PC-9 (cell line): Measurements from ENCODE around the gene NACA. TPM values are rescaled to one million over a fixed set of nuclear protein-coding genes. Genes with fewer than 3 reads are reported as not detected.
"Not testable (repeated sequence)": the region's sequence is repeated elsewhere in the genome, so short reads cannot be mapped to it uniquely, and the experiment has no call there.

Source experiments
- BruUV-seq: library from RNA; stranded (reverse); fragments of 400-500 nt; replicated peaks from 2 replicates; lab custom pipeline; 2021; lab: Mats Ljungman, UMichigan
- CTCF ChIA-PET: fragments of 300-600 bp; sonication (Branson Sonifier 250); formaldehyde crosslinking; loops from one replicate; lab custom pipeline; 2022; ENCODE audit warnings: antibody characterized with exemption; lab: Charles Lee
- POLR2A ChIA-PET: fragments of 300-600 bp; sonication (Branson Sonifier 250); formaldehyde crosslinking; loops from one replicate; lab custom pipeline; 2022; ENCODE audit warnings: antibody characterized with exemption; ENCODE audit not compliant: unreplicated experiment; lab: Charles Lee
- DNase-seq, 2 experiments: peaks; one replicate each; pipeline versions ENCODE4 v3.0.0 to v3.0.0-alpha.2; 2015 to 2022; ENCODE audit warnings: mixed read lengths in 1 of 2
- H2AFZ ChIP-seq: fragments of 200-600 bp; sonication (generic); 2 replicates; pipeline ENCODE4 v1.8.1; 2017; ENCODE audit warnings: antibody characterized with exemption
- H3F3A ChIP-seq: fragments of 200-600 bp; sonication (generic); 2 replicates; pipeline ENCODE4 v1.8.1; 2017; ENCODE audit warnings: antibody characterized with exemption, mild to moderate bottlenecking, low read depth; ENCODE audit not compliant: insufficient read depth
- H3K27ac ChIP-seq: fragments of 200-600 bp; sonication (generic); 2 replicates; pipeline ENCODE4 v1.6.1; 2016; ENCODE audit warnings: mixed run types
- H3K27me3 ChIP-seq: fragments of 200-600 bp; sonication (generic); 2 replicates; pipeline ENCODE4 v1.6.1; 2016; ENCODE audit warnings: low read depth, mixed run types; ENCODE audit not compliant: insufficient read depth
- H3K36me3 ChIP-seq: fragments of 200-600 bp; sonication (generic); 2 replicates; pipeline ENCODE4 v1.6.1; 2016; ENCODE audit warnings: low read depth, mixed run types
- H3K4me1 ChIP-seq: fragments of 200-600 bp; sonication (generic); replicated peaks from 2 replicates; pipeline ENCODE4 v1.6.1; 2016; ENCODE audit warnings: mixed run types; ENCODE audit not compliant: insufficient read depth
- H3K4me2 ChIP-seq: fragments of 200-600 bp; sonication (generic); 2 replicates; pipeline ENCODE4 v1.6.1; 2017; ENCODE audit warnings: mixed run types
- H3K4me3 ChIP-seq: fragments of 200-600 bp; sonication (generic); 2 replicates; pipeline ENCODE4 v1.6.1; 2016; ENCODE audit warnings: mixed run types
- H3K79me2 ChIP-seq: fragments of 200-600 bp; sonication (generic); 2 replicates; pipeline ENCODE4 v1.6.1; 2017; ENCODE audit warnings: low read depth, mixed run types
- H3K9me2 ChIP-seq: fragments of 200-600 bp; sonication (generic); 2 replicates; pipeline ENCODE4 v1.8.1; 2017; ENCODE audit warnings: mild to moderate bottlenecking; ENCODE audit not compliant: insufficient read depth
- H3K9me3 ChIP-seq: fragments of 200-600 bp; sonication (generic); 2 replicates; pipeline ENCODE4 v1.8.1; 2016; ENCODE audit warnings: low read depth; ENCODE audit not compliant: insufficient read depth
- H4K20me1 ChIP-seq: fragments of 200-600 bp; sonication (generic); 2 replicates; pipeline ENCODE4 v1.8.1; 2017; ENCODE audit not compliant: insufficient read depth
- CTCF ChIP-seq: fragments of 200-600 bp; sonication (generic); conservative IDR thresholded peaks from 2 replicates; pipeline ENCODE4 v1.6.1; 2017; ENCODE audit warnings: mixed run types, antibody characterized with exemption, mild to moderate bottlenecking, moderate library complexity
- EZH2 ChIP-seq: fragments of 200-600 bp; sonication (generic); IDR thresholded peaks from 2 replicates; pipeline ENCODE4 v1.8.0; 2017; ENCODE audit warnings: antibody characterized with exemption, low read depth
- intact Hi-C: fragments of 100-400 bp; cut with micrococcal nuclease; formaldehyde crosslinking; loops from one replicate; pipeline ENCODE4 v1.10.0; 2022; ENCODE audit not compliant: unreplicated experiment
- total RNA-seq: library from RNA; stranded (reverse); gene quantifications from 2 replicates; pipeline ENCODE4 v1.2.3, GENCODE V29; 2021

The NACA gene
- total RNA-seq, 1 experiment from 2014 or later: 1,035 TPM

GRCh38 chr12:56759263-56759908 is 34.3 kb upstream of the NACA start:
- Histone ChIP-seq H3K9me3 (peaks cover 13% of the 10 kb centered on the region; the same call in 1 of the 2 replicates), H3K27ac (no peak overlapping the region), H3K9me2 (no peaks in the 10 kb centered on the region), H3K4me3 (no peak overlapping the region), H3F3A (no peaks in the 10 kb centered on the region), H3K4me1 (no peaks in the 10 kb centered on the region), H3K79me2 (no peaks in the 10 kb centered on the region), H2AFZ (no peak overlapping the region), H3K36me3 (no peaks in the 10 kb centered on the region), H4K20me1 (no peaks in the 10 kb centered on the region), H3K4me2 (no peak overlapping the region), H3K27me3 (no peaks in the 10 kb centered on the region)
- POLR2A ChIA-PET: no interaction called here
- no peak for TF ChIP-seq EZH2
- TF ChIP-seq CTCF: no peak
- intact Hi-C loops: loop anchor here (5.0 to 10.0 kb wide), 2 partner anchors 353 to 485 kb away; partner anchors contain the start of gene STAT6
- DNase-seq: no peak
- no TSS peak for BruUV-seq
- CTCF ChIA-PET: interaction anchor here (0.7 kb wide), 1 partner anchor 69 kb away, joined by 6 read pairs; no protein-coding TSS in a partner anchor

DNA sequence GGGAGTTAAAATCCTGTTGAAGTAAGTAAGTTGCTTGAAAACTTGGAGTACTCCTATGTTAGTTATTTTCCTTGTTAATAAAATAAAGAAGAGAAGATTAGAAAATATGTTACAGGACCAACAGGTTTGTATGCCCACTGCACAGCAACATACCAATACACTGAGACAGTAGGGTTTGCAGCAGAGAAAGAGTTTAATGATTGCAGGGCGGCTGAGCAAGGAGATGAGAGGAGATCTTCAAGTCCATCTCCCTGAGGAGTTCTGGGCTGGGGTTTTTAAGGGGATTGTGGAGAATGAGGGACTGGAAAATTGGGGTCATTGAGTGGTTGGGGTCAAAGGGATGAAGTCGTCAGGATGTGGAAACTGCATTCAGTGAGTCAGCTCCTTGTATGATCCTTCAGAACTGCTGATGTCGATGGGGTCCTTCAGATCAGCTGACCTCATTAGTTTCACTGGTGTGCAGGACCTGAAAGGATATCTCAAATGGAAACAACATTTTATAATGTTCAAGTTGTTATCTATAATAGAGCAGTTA is 33.7 kb upstream of the NACA start:
- Histone ChIP-seq H3K27ac (no peak overlapping the region), H3K4me3 (no peak overlapping the region), H3F3A (no peaks in the 10 kb centered on the region), H3K36me3 (no peaks in the 10 kb centered on the region), H3K9me3 (peaks cover 13% of the 10 kb centered on the region; the same call in 1 of the 2 replicates), H3K9me2 (no peaks in the 10 kb centered on the region), H3K4me1 (no peaks in the 10 kb centered on the region), H3K79me2 (no peaks in the 10 kb centered on the region), H3K4me2 (no peak overlapping the region), H4K20me1 (no peaks in the 10 kb centered on the region), H2AFZ (no peak overlapping the region), H3K27me3 (no peaks in the 10 kb centered on the region)
- TF ChIP-seq EZH2 (no peak), CTCF (no peak)
- intact Hi-C loops: loop anchor here (5.0 to 10.0 kb wide), 2 partner anchors 354 to 486 kb away; partner anchors contain the start of gene STAT6
- CTCF ChIA-PET: no interaction called here
- no TSS peak for BruUV-seq
- DNase-seq: no peak
- POLR2A ChIA-PET: no interaction called here

- H3K27me3 ChIP-seq, CTCF ChIA-PET, BruUV-seq, H3F3A ChIP-seq, H2AFZ ChIP-seq, H4K20me1 ChIP-seq, H3K4me2 ChIP-seq, H3K4me1 ChIP-seq, H3K9me2 ChIP-seq, POLR2A ChIA-PET, H3K36me3 ChIP-seq, H3K27ac ChIP-seq, H3K79me2 ChIP-seq, H3K4me3 ChIP-seq, DNase-seq: not testable (repeated sequence)
- intact Hi-C loops: loop anchor here (1.0 to 10.0 kb wide), 5 partner anchors 229 to 487 kb away; partner anchors contain the start of gene STAT6
- peaks cover 13% of the 10 kb centered on the region; the same call in 1 of the 2 replicates for H3K9me3 ChIP-seq
Measured at GRCh38 chr12:56757971-56758370, 32.9 kb upstream of the NACA start.
